Stimulated activated CD8-positive, alpha-beta memory T cell treated with anti-CD3 and anti-CD28 coated beads, Interleukin-4, amount 100 ng/mL, for 24 hours (primary cell): Measurements from ENCODE around the gene EFTUD2.
"Not testable (repeated sequence)": the region's sequence is repeated elsewhere in the genome, so short reads cannot be mapped to it uniquely, and the experiment has no call there.

Experiments
- DNase-seq: peaks from one replicate; pipeline ENCODE4 v3.0.0-alpha.2; 2020; ENCODE audit warnings: low read depth

The EFTUD2 gene

GRCh38 chr17:44899074-44899782 lies at the start of gene EFTUD2:
EFTUD2 (minus strand) TSS chr17:44899445; CDS start chr17:44894521, 4,924 bp downstream.
- DNase-seq: peak; percentile 85

- DNase-seq: no peak
Observed at GRCh38 chr17:44948315-44948795, 49.1 kb upstream of the EFTUD2 start.

DNA sequence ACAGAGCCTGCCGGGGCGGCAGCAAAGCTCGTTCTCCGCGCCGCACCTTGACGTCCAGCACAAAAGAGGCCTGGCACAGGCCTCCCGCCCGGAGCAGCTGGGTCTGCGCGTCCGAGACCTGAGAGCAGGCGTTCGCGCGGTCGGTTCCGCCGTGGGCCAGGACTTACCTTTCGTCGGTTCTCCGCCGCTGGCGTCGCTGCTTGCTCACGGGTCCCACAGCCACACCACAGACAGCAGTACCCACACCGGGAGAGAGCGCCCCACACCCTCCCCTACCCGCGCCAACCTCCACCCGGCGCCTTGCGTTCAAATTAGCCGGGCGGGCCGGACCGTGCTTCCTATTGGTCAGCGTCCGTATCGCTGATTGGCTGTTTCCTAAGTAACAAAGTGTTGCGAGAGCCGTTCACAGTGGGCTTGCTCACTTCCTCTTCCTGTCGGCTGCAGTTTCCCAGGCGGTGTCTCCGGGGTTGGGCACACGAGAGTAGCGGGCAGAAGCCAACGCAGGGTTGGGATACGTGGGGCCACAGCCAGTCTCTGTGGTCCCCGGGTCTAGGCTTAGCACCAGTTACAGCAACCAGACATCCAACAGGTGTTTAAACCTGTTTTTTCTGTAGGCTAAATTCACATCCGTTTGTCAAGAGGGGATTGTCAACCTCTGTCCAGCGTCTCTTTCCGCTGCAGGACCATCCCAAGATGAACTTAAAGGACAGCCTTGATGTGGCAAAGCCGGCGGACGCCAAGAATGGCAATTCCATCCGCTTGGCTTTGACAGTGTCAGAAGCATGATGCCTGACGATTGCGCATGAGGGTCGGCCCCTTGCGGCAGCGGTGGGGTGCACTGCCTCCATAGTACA lies 48.4 kb upstream of the EFTUD2 start, which contains the start of gene KIF18B:
TSS of gene KIF18B (minus strand) at position 313 of the 854 bp plus-strand sequence. CDS start 11,429 bp downstream, outside the sequence.
- peak; percentile 80 for DNase-seq

- not testable (repeated sequence) for DNase-seq
Observed at GRCh38 chr17:44945652-44946051, 46.4 kb upstream of the EFTUD2 start.

DNA sequence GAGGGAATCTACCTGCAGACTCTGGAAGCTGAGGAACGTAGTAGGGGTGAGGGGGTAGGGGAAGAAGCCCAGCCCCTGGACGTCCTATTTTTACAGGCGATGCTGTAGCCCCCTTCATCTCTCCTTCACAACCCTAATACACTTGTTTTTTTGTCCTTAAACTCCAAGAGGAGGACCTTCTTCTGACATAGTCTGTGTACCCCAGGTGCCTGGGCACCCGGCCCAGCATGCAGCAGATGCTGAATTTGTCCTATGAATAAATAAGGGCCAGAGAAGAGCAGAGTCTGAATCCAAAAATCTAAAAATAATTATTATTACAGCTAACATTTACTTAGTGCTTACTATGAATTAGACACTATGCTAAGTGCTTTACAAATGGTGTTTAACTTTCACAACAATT lies 43.2 kb upstream of the EFTUD2 start:
- DNase-seq: no peak

DNA sequence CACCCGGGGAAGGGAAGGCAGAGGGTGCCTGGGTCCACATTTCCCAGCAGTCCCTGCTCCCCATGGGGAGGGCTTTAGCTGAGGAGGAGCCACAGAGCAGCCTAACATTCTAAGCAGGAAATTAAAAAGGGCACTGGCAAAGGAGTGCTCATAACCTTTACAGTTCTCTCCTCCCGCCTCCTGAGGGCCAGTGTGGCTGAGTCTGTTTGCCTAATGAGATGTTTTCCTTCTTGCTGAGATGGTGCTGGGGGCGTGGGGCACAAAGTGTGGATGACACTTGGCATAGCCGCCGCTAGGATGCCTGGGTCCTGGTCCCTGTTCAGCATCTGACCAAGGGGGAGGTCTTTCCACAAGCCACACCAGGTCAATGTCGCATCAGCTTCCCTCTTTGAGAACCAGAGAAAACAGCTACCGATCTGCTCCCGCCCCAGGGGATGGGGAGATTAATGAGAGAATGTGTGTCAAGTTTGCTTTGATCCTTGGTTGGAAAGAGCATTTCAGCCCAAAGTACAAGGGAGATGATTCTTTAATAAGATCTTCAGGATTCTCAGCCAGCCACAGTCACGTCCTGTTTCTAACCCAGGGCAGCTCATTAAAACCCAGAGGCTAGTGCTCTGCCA lies 42.6 kb upstream of the EFTUD2 start:
- DNase-seq: no peak

- DNase-seq: no peak
Observed at GRCh38 chr17:44940768-44941167, 41.5 kb upstream of the EFTUD2 start.

- no peak for DNase-seq
Observed at GRCh38 chr17:44940317-44940716, 41.1 kb upstream of the EFTUD2 start.

DNA sequence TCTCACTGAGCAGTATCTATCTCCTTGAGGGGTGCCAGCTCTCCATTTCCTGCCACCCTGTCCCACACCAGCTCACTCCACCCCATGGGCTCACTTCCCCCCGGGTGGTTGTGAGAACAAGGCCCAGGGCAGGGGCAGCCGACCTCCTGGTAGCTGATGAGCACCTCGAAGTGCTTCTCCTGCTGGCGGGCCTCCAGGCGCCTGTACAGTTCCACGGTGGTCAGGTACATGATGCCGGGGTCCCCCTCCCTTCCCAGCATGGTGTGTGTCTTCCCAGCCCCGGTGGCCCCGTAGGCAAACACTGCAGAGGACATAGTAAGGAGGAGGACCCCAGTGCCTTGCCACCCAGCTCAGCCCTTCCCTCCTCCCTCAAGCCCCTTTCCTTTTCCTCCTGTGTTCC lies 35.9 kb upstream of the EFTUD2 start:
- no peak for DNase-seq

- no peak for DNase-seq
Observed at GRCh38 chr17:44934745-44935105, 35.5 kb upstream of the EFTUD2 start.

GRCh38 chr17:44933824-44934744 lies 34.8 kb upstream of the EFTUD2 start:
- DNase-seq: no peak

GRCh38 chr17:44932787-44933097 lies 33.5 kb upstream of the EFTUD2 start:
- no peak for DNase-seq

GRCh38 chr17:44932096-44932786 lies 33.0 kb upstream of the EFTUD2 start:
- no peak for DNase-seq

GRCh38 chr17:44931376-44931775 lies 32.1 kb upstream of the EFTUD2 start:
- no peak for DNase-seq

GRCh38 chr17:44930667-44931066 lies 31.4 kb upstream of the EFTUD2 start:
- DNase-seq: no peak

- no peak for DNase-seq
Observed at GRCh38 chr17:44928950-44929720, 29.9 kb upstream of the EFTUD2 start.

- DNase-seq: no peak
Observed at GRCh38 chr17:44928136-44928535, 28.9 kb upstream of the EFTUD2 start.

DNA sequence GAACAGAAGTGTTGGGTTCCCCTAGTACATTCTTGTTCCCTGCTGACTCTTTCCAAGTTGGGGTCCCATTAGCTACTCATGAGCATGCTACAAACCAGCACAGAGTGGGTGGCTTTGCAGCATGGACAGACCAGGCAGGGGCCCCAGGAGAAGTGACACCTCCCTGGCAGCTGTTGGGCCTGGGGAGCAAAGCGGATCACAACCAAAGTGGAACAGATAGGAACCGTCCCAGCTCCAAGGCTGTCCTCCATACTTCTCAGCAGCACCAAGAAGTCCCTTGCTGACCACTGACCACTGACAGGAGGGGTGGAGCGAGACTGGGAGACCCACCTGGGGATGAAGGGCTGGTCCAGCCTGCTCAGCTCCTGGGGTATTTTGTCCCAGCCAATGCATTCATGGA lies 28.5 kb upstream of the EFTUD2 start:
- DNase-seq: no peak

DNA sequence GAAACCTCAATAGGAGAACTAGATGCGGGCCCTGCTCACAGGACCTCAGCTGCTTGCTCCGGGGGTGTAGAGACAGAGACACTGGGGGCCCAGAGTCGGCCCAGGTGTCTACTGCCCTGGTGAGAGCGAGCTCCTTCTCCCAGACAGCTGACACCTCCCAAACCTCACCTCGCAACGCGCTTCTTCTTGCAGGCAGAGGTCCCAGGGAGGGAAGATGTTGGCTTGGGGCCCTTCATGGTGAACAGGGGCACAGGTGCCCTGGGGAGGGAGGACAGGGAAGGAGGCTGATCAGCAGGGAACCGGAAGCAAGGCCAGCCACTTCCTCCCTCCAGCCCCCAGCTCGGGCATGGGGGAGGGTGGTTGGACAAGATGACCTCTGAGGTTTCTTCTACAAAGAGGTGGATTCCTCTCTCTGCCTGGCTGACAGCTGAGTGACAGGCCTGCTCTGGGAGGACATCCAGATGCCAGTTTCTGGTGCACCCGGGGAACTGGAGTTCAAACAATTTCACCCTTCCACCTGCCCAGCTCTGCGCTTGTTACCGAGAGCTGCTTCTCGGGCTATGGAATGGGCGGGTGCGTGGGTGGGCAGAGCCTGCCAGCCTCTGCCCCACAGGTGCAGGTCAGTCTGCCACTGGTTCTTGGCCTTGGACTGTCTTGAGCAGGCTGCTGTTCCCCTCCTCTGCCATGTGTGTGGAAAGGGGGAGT lies 27.7 kb upstream of the EFTUD2 start:
- no peak for DNase-seq
